Loucy (cell line): Measurements from ENCODE around the gene GRIN2A.

Experiments
- H2AFZ ChIP-seq: fragments of 200-600 bp; sonication (generic); 2 replicates; pipeline ENCODE4 v1.6.0; 2016; ENCODE audit warnings: antibody characterized with exemption, mild to moderate bottlenecking, low read length, moderate library complexity
- H3F3A ChIP-seq: fragments of 200-600 bp; 2 replicates; pipeline ENCODE4 v1.6.0; 2016; ENCODE audit warnings: antibody characterized with exemption, low read depth, mild to moderate bottlenecking
- H3K27me3 ChIP-seq: fragments of 200-600 bp; sonication (generic); 2 replicates; pipeline ENCODE4 v1.6.1; 2014; ENCODE audit warnings: low read length, mild to moderate bottlenecking; ENCODE audit not compliant: insufficient read depth, poor library complexity, severe bottlenecking
- H3K36me3 ChIP-seq: fragments of 200-600 bp; sonication (generic); 2 replicates; pipeline ENCODE4 v1.6.1; 2016; ENCODE audit warnings: low read length; ENCODE audit not compliant: insufficient read depth
- H3K4me1 ChIP-seq: fragments of 200-600 bp; sonication (generic); 2 replicates; pipeline ENCODE4 v1.5.1; 2014; ENCODE audit warnings: low read length, mild to moderate bottlenecking; ENCODE audit not compliant: insufficient read depth, poor library complexity, severe bottlenecking
- H3K4me2 ChIP-seq: fragments of 200-600 bp; sonication (generic); 2 replicates; pipeline ENCODE4 v1.6.0; 2014; ENCODE audit warnings: antibody characterized with exemption, low read length, low read depth, mild to moderate bottlenecking; ENCODE audit not compliant: poor library complexity, severe bottlenecking
- H3K4me3 ChIP-seq: fragments of 200-600 bp; sonication (generic); 2 replicates; pipeline ENCODE4 v1.5.1; 2014; ENCODE audit warnings: low read length, mild to moderate bottlenecking, mixed read lengths; ENCODE audit not compliant: poor library complexity, severe bottlenecking
- H3K79me2 ChIP-seq: fragments of 200-600 bp; sonication (generic); 2 replicates; pipeline ENCODE4 v1.6.1; 2014; ENCODE audit warnings: low read length; ENCODE audit not compliant: insufficient read depth
- H3K9ac ChIP-seq: fragments of 200-600 bp; sonication (generic); 2 replicates; pipeline ENCODE4 v1.6.0; 2014; ENCODE audit warnings: mild to moderate bottlenecking, low read depth, low read length, moderate library complexity; ENCODE audit not compliant: poor library complexity, severe bottlenecking
- H3K9me2 ChIP-seq: fragments of 200-600 bp; sonication (generic); replicated peaks from 2 replicates; pipeline ENCODE4 v1.6.1; 2016; ENCODE audit warnings: low read depth, low read length, mixed read lengths
- H3K9me3 ChIP-seq: fragments of 200-600 bp; sonication (generic); 2 replicates; pipeline ENCODE4 v1.6.1; 2014; ENCODE audit warnings: mild to moderate bottlenecking, antibody characterized with exemption, low read length, low read depth; ENCODE audit not compliant: insufficient read depth
- H4K20me1 ChIP-seq: fragments of 200-600 bp; sonication (generic); 2 replicates; pipeline ENCODE4 v1.6.0; 2014; ENCODE audit warnings: antibody characterized with exemption, low read length, mild to moderate bottlenecking; ENCODE audit not compliant: insufficient read depth, poor library complexity, severe bottlenecking
- CTCF ChIP-seq: fragments of 200-600 bp; sonication (generic); conservative IDR thresholded peaks from 2 replicates; pipeline ENCODE4 v1.5.1; 2014; ENCODE audit warnings: mild to moderate bottlenecking, antibody characterized with exemption, low read length
- EZH2phosphoT487 ChIP-seq: fragments of 200-600 bp; IDR thresholded peaks from 2 replicates; pipeline ENCODE4 v1.6.1; 2018; ENCODE audit warnings: antibody characterized with exemption, mild to moderate bottlenecking, moderate library complexity, borderline replicate concordance

Gene GRIN2A

DNA sequence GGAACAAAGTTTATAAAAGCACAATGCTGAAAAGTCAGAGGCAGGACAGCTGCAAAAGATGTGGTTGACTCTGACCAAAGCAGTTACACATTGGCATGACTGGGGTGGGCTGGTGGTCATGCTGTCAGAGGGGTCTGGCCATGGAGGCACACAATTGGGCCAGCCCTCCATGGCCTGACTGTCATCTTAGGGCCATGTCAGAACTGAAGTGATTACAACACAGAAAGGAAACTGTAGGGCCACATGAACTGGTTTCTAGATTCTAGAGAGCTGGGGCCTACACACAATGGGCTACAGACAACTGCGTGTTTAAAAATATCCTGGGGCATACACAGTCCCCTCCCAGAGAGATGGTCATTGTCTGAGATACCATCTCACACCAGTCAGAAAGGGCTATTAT lies 380.6 kb downstream of the GRIN2A start:
- H4K20me1 ChIP-seq: no peaks in the 10 kb centered on the region

GRCh38 chr16:9800186-9800738 lies 382.0 kb downstream of the GRIN2A start:
- no peaks in the 10 kb centered on the region for H3K27me3 ChIP-seq
- no peaks in the 10 kb centered on the region for H3K36me3 ChIP-seq
- H3K9me2 ChIP-seq: no peaks in the 10 kb centered on the region
- H3K9me3 ChIP-seq: no peaks in the 10 kb centered on the region
- TF ChIP-seq EZH2phosphoT487 (no peak), CTCF (no peak)
- H3F3A ChIP-seq: no peaks in the 10 kb centered on the region
- H4K20me1 ChIP-seq: no peaks in the 10 kb centered on the region
- H3K4me1 ChIP-seq: no peaks in the 10 kb centered on the region
- no peak overlapping the region for H3K4me3 ChIP-seq
- no peak overlapping the region for H3K4me2 ChIP-seq
- no peak overlapping the region for H2AFZ ChIP-seq
- H3K9ac ChIP-seq: no peak overlapping the region
- no peaks in the 10 kb centered on the region for H3K79me2 ChIP-seq

More for the DNA sequence above, 380.6 kb downstream of the GRIN2A start:
- H2AFZ ChIP-seq: no peak overlapping the region
- no peaks in the 10 kb centered on the region for H3K27me3 ChIP-seq
- H3K9me3 ChIP-seq: no peaks in the 10 kb centered on the region
- H3K9me2 ChIP-seq: no peaks in the 10 kb centered on the region
- H3K9ac ChIP-seq: no peak overlapping the region
- H3K4me1 ChIP-seq: no peaks in the 10 kb centered on the region
- no peaks in the 10 kb centered on the region for H3K36me3 ChIP-seq
- no peak overlapping the region for H3K4me2 ChIP-seq
- TF ChIP-seq EZH2phosphoT487 (no peak), CTCF (no peak)
- no peaks in the 10 kb centered on the region for H3F3A ChIP-seq
- H3K79me2 ChIP-seq: no peaks in the 10 kb centered on the region
- H3K4me3 ChIP-seq: no peak overlapping the region

- no peak overlapping the region for H3K4me2 ChIP-seq
- TF ChIP-seq EZH2phosphoT487 (no peak), CTCF (no peak)
- H3F3A ChIP-seq: no peaks in the 10 kb centered on the region
- H2AFZ ChIP-seq: no peak overlapping the region
- H3K9me2 ChIP-seq: no peaks in the 10 kb centered on the region
- no peaks in the 10 kb centered on the region for H3K79me2 ChIP-seq
- H3K36me3 ChIP-seq: no peaks in the 10 kb centered on the region
- H3K27me3 ChIP-seq: no peaks in the 10 kb centered on the region
- no peaks in the 10 kb centered on the region for H4K20me1 ChIP-seq
- H3K4me1 ChIP-seq: no peaks in the 10 kb centered on the region
- H3K9me3 ChIP-seq: no peaks in the 10 kb centered on the region
- no peak overlapping the region for H3K4me3 ChIP-seq
- no peak overlapping the region for H3K9ac ChIP-seq
Observed at GRCh38 chr16:9798952-9799580, 383.2 kb downstream of the GRIN2A start.
